GM12878 (cell line): Measurements from ENCODE around the gene CPNE6. TPM values are rescaled to one million over a fixed set of nuclear protein-coding genes. Genes with fewer than 3 reads are reported as not detected.

Experiments
- ATAC-seq: fragments of 200-7000 bp; cut with Tn5 transposase; 3 replicates; pipeline ENCODE4 v1.9.1; 2020; ENCODE audit warnings: mild to moderate bottlenecking, moderate library complexity
- BruUV-seq: library from RNA; stranded (reverse); fragments of 400-500 nt; replicated peaks from 2 replicates; lab custom pipeline; 2021; lab: Mats Ljungman, UMichigan
- CTCF ChIA-PET: fragments of 300-600 bp; sonication (Branson Sonifier 250); formaldehyde crosslinking; extraction: SDS; loops from one replicate; lab custom pipeline; 2021; ENCODE audit warnings: inconsistent platforms; lab: Yijun Ruan, JAX
- POLR2A ChIA-PET: fragments of 350-600 bp; formaldehyde crosslinking; extraction: SDS; loops from one replicate; lab custom pipeline; 2021; ENCODE audit warnings: inconsistent platforms; lab: Charles Lee
- RAD21 ChIA-PET: fragments of 300-600 bp; sonication (Branson Sonifier 250); formaldehyde crosslinking; loops from one replicate; lab custom pipeline; 2023; ENCODE audit warnings: antibody characterized with exemption; ENCODE audit not compliant: unreplicated experiment; lab: Charles Lee
- SMC1A ChIA-PET: fragments of 300-600 bp; sonication (Branson Sonifier 250); formaldehyde crosslinking; loops from one replicate; lab custom pipeline; 2023; ENCODE audit not compliant: unreplicated experiment, uncharacterized antibody; lab: Charles Lee
- DNase-seq: peaks from one replicate; pipeline ENCODE4 v3.0.0-alpha.2; 2011; ENCODE audit warnings: low read depth, low spot score
- FAIRE-seq: peaks from 3 replicates; lab custom pipeline; 2011; peaks lifted over from hg19 to GRCh38; lab: Jason Lieb, UNC
- H2AFZ ChIP-seq: 2 replicates; pipeline ENCODE4 v1.6.0; 2011; ENCODE audit warnings: low read depth, low read length, control low read depth; ENCODE audit not compliant: control insufficient read depth
- H3K27ac ChIP-seq: 2 replicates; pipeline ENCODE4 v1.5.1; 2011; ENCODE audit warnings: control low read depth; ENCODE audit not compliant: control insufficient read depth, insufficient read depth
- H3K27me3 ChIP-seq, 2 experiments: replicated peaks in 1 of 2; 2 replicates each; pipeline versions ENCODE4 v1.6.0 to v1.6.1; 2011; ENCODE audit warnings: low read length in 1 of 2; ENCODE audit not compliant: control insufficient read depth in 2 of 2, insufficient read depth in 2 of 2
- H3K36me3 ChIP-seq, 2 experiments: 2 replicates each; pipeline ENCODE4 v1.5.1; 2011; ENCODE audit warnings: low read length in 1 of 2; ENCODE audit not compliant: control insufficient read depth in 2 of 2, insufficient read depth in 2 of 2
- H3K4me1 ChIP-seq: 2 replicates; pipeline ENCODE4 v1.6.1; 2011; ENCODE audit warnings: mild to moderate bottlenecking, low read length, moderate library complexity, mixed read lengths; ENCODE audit not compliant: control insufficient read depth, insufficient read depth
- H3K4me2 ChIP-seq: 2 replicates; pipeline ENCODE4 v1.6.0; 2011; ENCODE audit warnings: control low read depth; ENCODE audit not compliant: control insufficient read depth, insufficient read depth
- H3K4me3 ChIP-seq: fragments of 200-600 bp; sonication (generic); 2 replicates; pipeline ENCODE4 v1.5.1; 2016
- H3K79me2 ChIP-seq: 2 replicates; pipeline ENCODE4 v1.6.0; 2011; ENCODE audit warnings: low read length; ENCODE audit not compliant: control insufficient read depth, insufficient read depth
- H3K9ac ChIP-seq: 2 replicates; pipeline ENCODE4 v1.8.0; 2011; ENCODE audit warnings: low read length, control low read depth, mixed read lengths; ENCODE audit not compliant: control insufficient read depth, insufficient read depth
- H3K9me3 ChIP-seq: replicated peaks from 3 replicates; pipeline ENCODE4 v1.5.1; 2011; ENCODE audit warnings: mild to moderate bottlenecking, low read length; ENCODE audit not compliant: control insufficient read depth, insufficient read depth
- H4K20me1 ChIP-seq: 2 replicates; pipeline ENCODE4 v1.6.0; 2011; ENCODE audit not compliant: control insufficient read depth, insufficient read depth
- BACH1 ChIP-seq: fragments of 450-650 bp; IDR thresholded peaks from 2 replicates; pipeline ENCODE4 v1.6.1; 2017; ENCODE audit warnings: mild to moderate bottlenecking, borderline replicate concordance
- CREM ChIP-seq: IDR thresholded peaks from 2 replicates; pipeline ENCODE4 v1.6.1; 2014; ENCODE audit warnings: antibody characterized with exemption, low read depth
- ESRRA ChIP-seq: IDR thresholded peaks from 2 replicates; pipeline ENCODE4 v1.6.1; 2012; ENCODE audit warnings: mild to moderate bottlenecking, low read length, improper control_type of control experiment
- LARP7 ChIP-seq: fragments of 450-650 bp; IDR thresholded peaks from 2 replicates; pipeline ENCODE4 v1.6.1; 2017; ENCODE audit warnings: mild to moderate bottlenecking
- MEF2A ChIP-seq: IDR thresholded peaks from 2 replicates; pipeline ENCODE4 v1.6.1; 2011; ENCODE audit warnings: low read depth, mild to moderate bottlenecking, low read length, moderate library complexity; ENCODE audit not compliant: insufficient read depth
- MTA2 ChIP-seq: fragments of 450-650 bp; IDR thresholded peaks from 2 replicates; pipeline ENCODE4 v1.6.1; 2016; ENCODE audit warnings: low read depth, mild to moderate bottlenecking, moderate library complexity
- MYC ChIP-seq: IDR thresholded peaks from 2 replicates; pipeline ENCODE4 v1.6.1; 2011; ENCODE audit warnings: mild to moderate bottlenecking, low read length, moderate library complexity, inconsistent platforms; ENCODE audit not compliant: insufficient read depth, insufficient replicate concordance, insufficient read length, severe bottlenecking
- POLR2AphosphoS2 ChIP-seq: IDR thresholded peaks from 2 replicates; pipeline ENCODE4 v1.6.1; 2011; ENCODE audit warnings: low read depth, mild to moderate bottlenecking, low read length, improper control_type of control experiment, moderate library complexity
- POLR2AphosphoS5 ChIP-seq: IDR thresholded peaks from 2 replicates; pipeline ENCODE4 v1.6.1; 2011; ENCODE audit warnings: mild to moderate bottlenecking, low read length, inconsistent platforms
- POU2F2 ChIP-seq: IDR thresholded peaks from 3 replicates; pipeline ENCODE4 v1.6.1; 2011; ENCODE audit warnings: low read depth, mild to moderate bottlenecking, low read length, borderline replicate concordance
- SIX5 ChIP-seq: IDR thresholded peaks from 2 replicates; pipeline ENCODE4 v1.6.1; 2011; ENCODE audit warnings: mild to moderate bottlenecking, low read depth, low read length, moderate library complexity; ENCODE audit not compliant: severe bottlenecking
- SPI1 ChIP-seq: IDR thresholded peaks from 2 replicates; pipeline ENCODE4 v1.6.1; 2011; ENCODE audit warnings: low read depth, mild to moderate bottlenecking, low read length, moderate library complexity, borderline replicate concordance; ENCODE audit not compliant: insufficient read depth
- SREBF2 ChIP-seq: IDR thresholded peaks from 2 replicates; pipeline ENCODE4 v1.6.1; 2012; ENCODE audit warnings: mild to moderate bottlenecking, low read length
- STAT3 ChIP-seq: IDR thresholded peaks from 2 replicates; pipeline ENCODE4 v1.6.1; 2011; ENCODE audit warnings: low read depth, low read length, improper control_type of control experiment
- WRNIP1 ChIP-seq: IDR thresholded peaks from 2 replicates; pipeline ENCODE4 v1.6.1; 2011; ENCODE audit warnings: low read depth, low read length, improper control_type of control experiment, borderline replicate concordance
- YY1 ChIP-seq: IDR thresholded peaks from 2 replicates; pipeline ENCODE4 v1.6.1; 2011; ENCODE audit warnings: low read depth, mild to moderate bottlenecking, low read length
- ZBED1 ChIP-seq: IDR thresholded peaks from 2 replicates; pipeline ENCODE4 v1.6.1; 2016; ENCODE audit warnings: borderline replicate concordance
- ZNF384 ChIP-seq: IDR thresholded peaks from 2 replicates; pipeline ENCODE4 v1.6.1; 2012; ENCODE audit warnings: low read depth, mild to moderate bottlenecking, low read length, improper control_type of control experiment, borderline replicate concordance
- ZZZ3 ChIP-seq: IDR thresholded peaks from 2 replicates; pipeline ENCODE4 v1.6.1; 2011; ENCODE audit warnings: low read depth; ENCODE audit not compliant: control insufficient read depth, insufficient read length
- WGBS: methylation state at CpG from one replicate; pipeline ENCODE4 v1.1.6; 2016; ENCODE audit warnings: low lambda C conversion rate; ENCODE audit not compliant: insufficient replicate concordance, insufficient coverage; ENCODE audit errors: missing lambda C conversion rate; 5-methylcytosine and 5-hydroxymethylcytosine counted together
- in situ Hi-C: fragments of 300-500 bp; cut with MboI; formaldehyde crosslinking; loops from 9 replicates; pipeline ENCODE4 v1.14.3; 2018; ENCODE audit warnings: mixed read lengths
- intact Hi-C: fragments of 100-400 bp; cut with micrococcal nuclease; formaldehyde crosslinking; loops from one replicate; pipeline ENCODE4 v1.14.2; 2022; ENCODE audit not compliant: unreplicated experiment
- polyA plus RNA-seq, 11 experiments: library from polyadenylated mRNA; depleted of rRNA in 4 of 11; unstranded in 6 of 11; stranded (reverse) in 5 of 11; fragments of >200 nt; fragmentation: Nextera tagmentation in 4 of 11; fragmentation: Illumina TruSeq in 1 of 11; extraction: Ambion mirVana in 4 of 11; extraction: Trizol in 1 of 11; gene quantifications; 1 replicate in 1 of 11; 2 replicates in 10 of 11; pipeline versions ENCODE4 v1.2.1 to v1.2.3, GENCODE V29; 2011 to 2016; ENCODE audit warnings: inconsistent platforms in 2 of 11, missing spikeins in 2 of 11, low read depth in 1 of 11
- total RNA-seq, 4 experiments: library from RNA; depleted of rRNA in 3 of 4; stranded (reverse); fragments of >200 nt in 3 of 4; fragmentation: Illumina TruSeq in 1 of 4; extraction: Trizol in 1 of 4; gene quantifications; 2 replicates each; pipeline versions ENCODE4 v1.2.1 to v1.2.3, GENCODE V29; 2013 to 2021
- TF ChIP-seq, protein P1 (sequence below): IDR thresholded peaks from 2 replicates; pipeline ENCODE4 v1.6.1; 2012; ENCODE audit warnings: low read depth, low read length, improper control_type of control experiment

CPNE6 gene
- total and polyA plus RNA-seq, 10 of the 15 experiments (the other 5 are each of a cell fraction or from before 2014, with no cell fraction given), result 0.06 to 0.43 (median 0.18) TPM; not detected in 3

- RAD21 ChIA-PET, result interaction anchor here (0.8 to 4.6 kb wide), 5 partner anchors 13 to 218 kb away, joined by 3 to 39 read pairs (median 6); partner anchors contain the start of gene PCK2
- DNase-seq (no peak), ATAC-seq (no peak), FAIRE-seq (no peak)
- Histone ChIP-seq H3K4me3 (no peak overlapping the region), H3K79me2 (no peaks in the 10 kb centered on the region), H3K9ac (no peak overlapping the region), H4K20me1 (no peaks in the 10 kb centered on the region), H3K4me1 (peaks cover 28% of the 10 kb centered on the region), H2AFZ (no peak overlapping the region), H3K27ac (no peak overlapping the region), H3K9me3 (no peaks in the 10 kb centered on the region), H3K4me2 (no peak overlapping the region), H3K27me3 (no peaks in the 10 kb centered on the region), H3K36me3 (no peaks in the 10 kb centered on the region)
- SMC1A ChIA-PET, result interaction anchor here (0.7 to 5.2 kb wide), 10 partner anchors 11 to 228 kb away, joined by 3 to 51 read pairs (median 4); partner anchors contain the start of genes CIDEB, DCAF11, IRF9 and MDP1
- no TSS peak for BruUV-seq
- POLR2A ChIA-PET, result interaction anchor here (1.0 to 4.2 kb wide), 6 partner anchors 11 to 116 kb away, joined by 3 to 33 read pairs (median 4); partner anchors contain the start of genes PCK2, PSME2, RNF31 and TM9SF1
- in situ Hi-C loops, result no loop called here
- 84% methylated on average over 3 of the region's 9 CpGs for WGBS
- intact Hi-C loops, result no loop called here
- TF ChIP-seq SPI1 (no peak), ESRRA (no peak), YY1 (no peak), MYC (no peak), POLR2AphosphoS5 (no peak), POU2F2 (no peak), SREBF2 (no peak), MEF2A (no peak), WRNIP1 (no peak), STAT3 (no peak), LARP7 (no peak), ZZZ3 (no peak), SIX5 (no peak), CREM (no peak), MTA2 (no peak), POLR2AphosphoS2 (no peak), BACH1 (no peak), ZBED1 (no peak), ZNF384 (no peak)
- TF ChIP-seq, protein P1, sequence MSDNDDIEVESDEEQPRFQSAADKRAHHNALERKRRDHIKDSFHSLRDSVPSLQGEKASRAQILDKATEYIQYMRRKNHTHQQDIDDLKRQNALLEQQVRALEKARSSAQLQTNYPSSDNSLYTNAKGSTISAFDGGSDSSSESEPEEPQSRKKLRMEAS, result no peak
- CTCF ChIA-PET, result interaction anchor here (2.2 to 4.9 kb wide), 4 partner anchors 13 to 29 kb away, joined by 8 to 71 read pairs (median 39); partner anchors contain the start of gene PCK2
Observed at GRCh38 chr14:24079491-24080141, 8.3 kb downstream of the CPNE6 start.
